GM23338 (cell line): ENCODE results near the gene SRRD. TPM values are rescaled to one million over a fixed set of nuclear protein-coding genes. Genes with fewer than 3 reads are reported as not detected.

Source experiments
- ATAC-seq: fragments of 200-7000 bp; cut with Tn5 transposase; 3 replicates; pipeline ENCODE4 v1.9.1; 2020
- DNase-seq: peaks from one replicate; pipeline ENCODE4 v3.0.0-alpha.2; 2015; ENCODE audit warnings: low spot score
- H2AFZ ChIP-seq: fragments of 200-600 bp; sonication (generic); 2 replicates; pipeline ENCODE4 v1.8.0; 2016; ENCODE audit warnings: antibody characterized with exemption, mild to moderate bottlenecking, moderate library complexity
- H3F3A ChIP-seq: fragments of 200-600 bp; sonication (generic); replicated peaks from 2 replicates; pipeline ENCODE4 v1.8.0; 2017; ENCODE audit warnings: antibody characterized with exemption, mixed run types, low read depth
- H3K27ac ChIP-seq: fragments of 200-600 bp; sonication (generic); 2 replicates; pipeline ENCODE4 v1.6.1; 2016; ENCODE audit warnings: low read depth
- H3K27me3 ChIP-seq: fragments of 200-600 bp; sonication (generic); 2 replicates; pipeline ENCODE4 v1.8.0; 2016; ENCODE audit warnings: mild to moderate bottlenecking, mixed run types, moderate library complexity; ENCODE audit not compliant: insufficient read depth
- H3K36me3 ChIP-seq: fragments of 200-600 bp; sonication (generic); 2 replicates; pipeline ENCODE4 v1.8.0; 2016; ENCODE audit warnings: mild to moderate bottlenecking; ENCODE audit not compliant: insufficient read depth
- H3K4me1 ChIP-seq: fragments of 200-600 bp; sonication (generic); 2 replicates; pipeline ENCODE4 v1.8.0; 2016; ENCODE audit warnings: mild to moderate bottlenecking, moderate library complexity; ENCODE audit not compliant: insufficient read depth
- H3K4me2 ChIP-seq: fragments of 200-600 bp; sonication (generic); 2 replicates; pipeline ENCODE4 v1.7.1; 2017; ENCODE audit warnings: mixed run types
- H3K4me3 ChIP-seq: fragments of 200-600 bp; sonication (generic); 2 replicates; pipeline ENCODE4 v1.6.1; 2016; ENCODE audit warnings: mixed run types
- H3K79me2 ChIP-seq: fragments of 200-600 bp; sonication (generic); replicated peaks from 2 replicates; pipeline ENCODE4 v1.8.0; 2017; ENCODE audit warnings: mild to moderate bottlenecking; ENCODE audit not compliant: insufficient read depth
- H3K9me2 ChIP-seq: fragments of 200-600 bp; sonication (generic); 2 replicates; pipeline ENCODE4 v1.8.0; 2017; ENCODE audit not compliant: insufficient read depth
- H4K20me1 ChIP-seq: fragments of 200-600 bp; sonication (generic); replicated peaks from 2 replicates; pipeline ENCODE4 v1.8.0; 2017; ENCODE audit warnings: mild to moderate bottlenecking; ENCODE audit not compliant: insufficient read depth
- H3K27ac Mint-ChIP-seq: 2 replicates; pipeline ENCODE4 v1.8.0; 2020; ENCODE audit warnings: inconsistent platforms, mild to moderate bottlenecking, moderate library complexity, mixed read lengths
- H3K27me3 Mint-ChIP-seq: 3 replicates; pipeline ENCODE4 v1.8.0; 2022; ENCODE audit warnings: low read depth, mild to moderate bottlenecking, moderate library complexity, mixed read lengths, inconsistent platforms; ENCODE audit not compliant: insufficient read depth, poor library complexity
- H3K36me3 Mint-ChIP-seq: 3 replicates; pipeline ENCODE4 v1.8.0; 2021; ENCODE audit warnings: low read depth, mild to moderate bottlenecking, inconsistent platforms, moderate library complexity, mixed read lengths
- H3K4me1 Mint-ChIP-seq: 3 replicates; pipeline ENCODE4 v1.8.0; 2020; ENCODE audit warnings: mild to moderate bottlenecking, inconsistent platforms, mixed read lengths
- H3K4me3 Mint-ChIP-seq: 3 replicates; pipeline ENCODE4 v1.8.0; 2021; ENCODE audit warnings: moderate library complexity, mild to moderate bottlenecking, inconsistent platforms, mixed read lengths
- H3K9me3 Mint-ChIP-seq: 3 replicates; pipeline ENCODE4 v1.8.0; 2020; ENCODE audit warnings: moderate library complexity, mild to moderate bottlenecking, inconsistent platforms, mixed read lengths
- CREB1 ChIP-seq: fragments of 250-450 bp; sonication (Bioruptor Pico); IDR thresholded peaks from 2 replicates; pipeline ENCODE4 v1.5.0; 2020; ENCODE audit warnings: low read depth, mild to moderate bottlenecking, moderate library complexity
- EZH2 ChIP-seq: fragments of 200-600 bp; sonication (generic); IDR thresholded peaks from one replicate; pipeline ENCODE4 v1.8.0; 2017; ENCODE audit warnings: antibody characterized with exemption, mild to moderate bottlenecking, low read depth; ENCODE audit not compliant: unreplicated experiment
- EZH2phosphoT487 ChIP-seq: fragments of 200-600 bp; sonication (generic); IDR thresholded peaks from one replicate; pipeline ENCODE4 v1.8.1; 2018; ENCODE audit warnings: antibody characterized with exemption; ENCODE audit not compliant: unreplicated experiment
- NANOG ChIP-seq: IDR thresholded peaks from 2 replicates; pipeline ENCODE4 v1.6.1; 2016; ENCODE audit warnings: antibody characterized with exemption, borderline replicate concordance
- POLR2AphosphoS5 ChIP-seq: IDR thresholded peaks from 2 replicates; pipeline ENCODE4 v1.6.1; 2016; ENCODE audit warnings: antibody characterized with exemption, low read depth
- STAT1 ChIP-seq: IDR thresholded peaks from one replicate; pipeline ENCODE4 v1.6.1; 2016; ENCODE audit warnings: antibody characterized with exemption; ENCODE audit not compliant: unreplicated experiment
- ZNF114 ChIP-seq: fragments of 250-450 bp; sonication (Bioruptor Pico); IDR thresholded peaks from 2 replicates; pipeline ENCODE4 v1.5.0; 2020; ENCODE audit warnings: mild to moderate bottlenecking, moderate library complexity
- ZNF331 ChIP-seq: fragments of 250-450 bp; sonication (Bioruptor Pico); IDR thresholded peaks from 2 replicates; pipeline ENCODE4 v1.5.0; 2020; ENCODE audit warnings: low read depth, mild to moderate bottlenecking, moderate library complexity
- polyA plus RNA-seq: library from polyadenylated mRNA; unstranded; fragments of >200 nt; fragmentation: Nextera tagmentation; extraction: Ambion mirVana; gene quantifications from 2 replicates; pipeline ENCODE4 v1.2.1, GENCODE V29; 2016
- total RNA-seq: library from RNA; depleted of rRNA; stranded (reverse); fragments of >200 nt; shearing (Covaris generic); gene quantifications from 2 replicates; pipeline ENCODE4 v1.2.3, GENCODE V29; 2014
- TF ChIP-seq, protein P1 (sequence below): IDR thresholded peaks from one replicate; pipeline ENCODE4 v1.6.1; 2018; ENCODE audit warnings: antibody characterized with exemption; ENCODE audit not compliant: unreplicated experiment
- TF ChIP-seq, protein P2 (sequence below), 2 experiments: fragments of 200-600 bp in 1 of 2; sonication (generic) in 1 of 2; conservative IDR thresholded peaks; 2 replicates each; pipeline versions ENCODE4 v1.5.1 to v1.6.1; 2016 to 2017; ENCODE audit warnings: antibody characterized with exemption in 2 of 2, low read depth in 2 of 2, mild to moderate bottlenecking in 2 of 2, moderate library complexity in 1 of 2
- TF ChIP-seq, protein P3 (sequence below): IDR thresholded peaks from 2 replicates; pipeline ENCODE4 v1.6.1; 2016; ENCODE audit warnings: antibody characterized with exemption

The SRRD gene
- total and polyA plus RNA-seq, 2 experiments from 2014 or later = 17.8 to 23.2 TPM

DNA sequence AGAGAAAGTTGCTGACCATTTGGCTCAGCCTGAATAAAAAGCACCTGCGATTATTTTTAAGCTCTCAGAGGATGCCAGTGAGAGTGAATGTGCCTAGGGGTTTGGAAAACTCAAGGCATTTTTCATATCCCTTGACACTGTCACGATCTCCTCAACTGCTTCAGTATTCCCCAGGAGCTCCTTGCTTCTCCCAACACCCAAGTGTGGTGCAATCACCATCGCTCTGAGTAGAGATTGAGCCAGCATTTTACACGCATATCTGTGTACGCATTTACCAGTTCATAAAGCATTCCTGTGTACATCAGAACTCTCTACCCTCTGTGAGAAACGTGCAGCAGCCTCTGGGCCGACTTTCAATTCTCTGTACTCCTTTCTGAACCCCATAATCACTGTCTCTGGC is 1.3 kb downstream of the SRRD start (continued):
- TF ChIP-seq, protein P1, sequence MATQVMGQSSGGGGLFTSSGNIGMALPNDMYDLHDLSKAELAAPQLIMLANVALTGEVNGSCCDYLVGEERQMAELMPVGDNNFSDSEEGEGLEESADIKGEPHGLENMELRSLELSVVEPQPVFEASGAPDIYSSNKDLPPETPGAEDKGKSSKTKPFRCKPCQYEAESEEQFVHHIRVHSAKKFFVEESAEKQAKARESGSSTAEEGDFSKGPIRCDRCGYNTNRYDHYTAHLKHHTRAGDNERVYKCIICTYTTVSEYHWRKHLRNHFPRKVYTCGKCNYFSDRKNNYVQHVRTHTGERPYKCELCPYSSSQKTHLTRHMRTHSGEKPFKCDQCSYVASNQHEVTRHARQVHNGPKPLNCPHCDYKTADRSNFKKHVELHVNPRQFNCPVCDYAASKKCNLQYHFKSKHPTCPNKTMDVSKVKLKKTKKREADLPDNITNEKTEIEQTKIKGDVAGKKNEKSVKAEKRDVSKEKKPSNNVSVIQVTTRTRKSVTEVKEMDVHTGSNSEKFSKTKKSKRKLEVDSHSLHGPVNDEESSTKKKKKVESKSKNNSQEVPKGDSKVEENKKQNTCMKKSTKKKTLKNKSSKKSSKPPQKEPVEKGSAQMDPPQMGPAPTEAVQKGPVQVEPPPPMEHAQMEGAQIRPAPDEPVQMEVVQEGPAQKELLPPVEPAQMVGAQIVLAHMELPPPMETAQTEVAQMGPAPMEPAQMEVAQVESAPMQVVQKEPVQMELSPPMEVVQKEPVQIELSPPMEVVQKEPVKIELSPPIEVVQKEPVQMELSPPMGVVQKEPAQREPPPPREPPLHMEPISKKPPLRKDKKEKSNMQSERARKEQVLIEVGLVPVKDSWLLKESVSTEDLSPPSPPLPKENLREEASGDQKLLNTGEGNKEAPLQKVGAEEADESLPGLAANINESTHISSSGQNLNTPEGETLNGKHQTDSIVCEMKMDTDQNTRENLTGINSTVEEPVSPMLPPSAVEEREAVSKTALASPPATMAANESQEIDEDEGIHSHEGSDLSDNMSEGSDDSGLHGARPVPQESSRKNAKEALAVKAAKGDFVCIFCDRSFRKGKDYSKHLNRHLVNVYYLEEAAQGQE = no peak
- TF ChIP-seq ZNF114 (CRISPR knock-in tag) = no peak
- no peak for TF ChIP-seq POLR2AphosphoS5
- TF ChIP-seq NANOG = no peak
- no peak for TF ChIP-seq EZH2
- TF ChIP-seq, protein P2, sequence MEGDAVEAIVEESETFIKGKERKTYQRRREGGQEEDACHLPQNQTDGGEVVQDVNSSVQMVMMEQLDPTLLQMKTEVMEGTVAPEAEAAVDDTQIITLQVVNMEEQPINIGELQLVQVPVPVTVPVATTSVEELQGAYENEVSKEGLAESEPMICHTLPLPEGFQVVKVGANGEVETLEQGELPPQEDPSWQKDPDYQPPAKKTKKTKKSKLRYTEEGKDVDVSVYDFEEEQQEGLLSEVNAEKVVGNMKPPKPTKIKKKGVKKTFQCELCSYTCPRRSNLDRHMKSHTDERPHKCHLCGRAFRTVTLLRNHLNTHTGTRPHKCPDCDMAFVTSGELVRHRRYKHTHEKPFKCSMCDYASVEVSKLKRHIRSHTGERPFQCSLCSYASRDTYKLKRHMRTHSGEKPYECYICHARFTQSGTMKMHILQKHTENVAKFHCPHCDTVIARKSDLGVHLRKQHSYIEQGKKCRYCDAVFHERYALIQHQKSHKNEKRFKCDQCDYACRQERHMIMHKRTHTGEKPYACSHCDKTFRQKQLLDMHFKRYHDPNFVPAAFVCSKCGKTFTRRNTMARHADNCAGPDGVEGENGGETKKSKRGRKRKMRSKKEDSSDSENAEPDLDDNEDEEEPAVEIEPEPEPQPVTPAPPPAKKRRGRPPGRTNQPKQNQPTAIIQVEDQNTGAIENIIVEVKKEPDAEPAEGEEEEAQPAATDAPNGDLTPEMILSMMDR (conservative IDR thresholded peaks at IDR 0.05; ENCODE audit: low read depth in 2 of 2) = no peak

DNA sequence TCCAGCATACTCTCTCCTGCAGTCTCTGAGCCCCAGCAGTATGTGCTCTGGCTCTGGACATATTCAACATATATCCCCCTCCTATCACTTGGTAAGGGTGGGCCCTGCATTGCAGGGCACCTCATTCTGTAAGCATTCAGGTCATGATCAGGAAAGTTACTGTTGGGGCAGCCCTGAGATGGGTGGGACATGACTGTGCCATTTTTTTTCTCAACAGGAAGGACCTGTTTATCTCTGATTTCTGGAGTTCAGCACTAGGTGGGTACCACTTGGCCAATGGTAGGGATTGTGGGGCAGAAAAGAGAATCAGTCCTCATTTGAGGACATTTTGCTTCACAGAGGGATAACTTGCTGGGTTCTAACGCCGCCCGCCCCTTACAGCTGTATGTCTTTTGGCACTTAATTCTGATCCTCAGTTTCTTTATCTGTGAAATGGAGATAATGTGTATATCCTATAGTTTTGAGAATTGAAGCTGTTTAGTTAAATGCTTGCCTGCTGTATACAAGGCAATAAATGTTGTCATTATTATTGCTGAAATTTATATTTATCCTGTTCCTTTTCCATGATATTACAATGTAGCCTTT is 2.2 kb downstream of the SRRD start:
- Mint-ChIP-seq H3K4me3 (peak overlapping the region; percentile 98; the same call in 1 of the 3 replicates), H3K36me3 (peaks cover 35% of the 10 kb centered on the region), H3K4me1 (peaks cover 32% of the 10 kb centered on the region), H3K27ac (no peak overlapping the region), H3K27me3 (peaks cover 2% of the 10 kb centered on the region), H3K9me3 (0 out of 3 replicates have a peak, but pooled peaks cover 2% of the 10 kb centered on the region)
- H3K4me3 ChIP-seq = no peak overlapping the region
- H3K27me3 ChIP-seq = no peaks in the 10 kb centered on the region
- H3K4me1 ChIP-seq = peaks cover 25% of the 10 kb centered on the region
- no peak overlapping the region for H3K4me2 ChIP-seq
- H3F3A ChIP-seq = peaks cover 37% of the 10 kb centered on the region
- peaks cover 27% of the 10 kb centered on the region for H3K36me3 ChIP-seq
- peaks cover 8% of the 10 kb centered on the region; the same call in 1 of the 2 replicates for H4K20me1 ChIP-seq
- H3K27ac ChIP-seq = no peak overlapping the region
- no peak for DNase-seq
- TF ChIP-seq ZNF331 (CRISPR knock-in tag) (no peak), CREB1 (CRISPR knock-in tag) (no peak), EZH2phosphoT487 (no peak), POLR2AphosphoS5 (no peak), STAT1 (no peak), ZNF114 (CRISPR knock-in tag) (no peak), EZH2 (no peak), NANOG (no peak)
- TF ChIP-seq, protein P3, sequence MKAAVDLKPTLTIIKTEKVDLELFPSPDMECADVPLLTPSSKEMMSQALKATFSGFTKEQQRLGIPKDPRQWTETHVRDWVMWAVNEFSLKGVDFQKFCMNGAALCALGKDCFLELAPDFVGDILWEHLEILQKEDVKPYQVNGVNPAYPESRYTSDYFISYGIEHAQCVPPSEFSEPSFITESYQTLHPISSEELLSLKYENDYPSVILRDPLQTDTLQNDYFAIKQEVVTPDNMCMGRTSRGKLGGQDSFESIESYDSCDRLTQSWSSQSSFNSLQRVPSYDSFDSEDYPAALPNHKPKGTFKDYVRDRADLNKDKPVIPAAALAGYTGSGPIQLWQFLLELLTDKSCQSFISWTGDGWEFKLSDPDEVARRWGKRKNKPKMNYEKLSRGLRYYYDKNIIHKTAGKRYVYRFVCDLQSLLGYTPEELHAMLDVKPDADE = no peak
- H3K79me2 ChIP-seq = peaks cover 54% of the 10 kb centered on the region
- H2AFZ ChIP-seq = no peak overlapping the region
- no peak for ATAC-seq
- no peaks in the 10 kb centered on the region for H3K9me2 ChIP-seq
